Tibial nerve (tissue), 4 donors: ENCODE measurements around the gene EME2. TPM values are rescaled to one million over a fixed set of nuclear protein-coding genes. Genes with fewer than 3 reads are reported as not detected.

Source experiments
- DNase-seq, 2 donors: peaks; one replicate each; pipeline ENCODE4 v3.0.0-alpha.2; 2019; ENCODE audit warnings: low spot score in 2 of 2
- H3K27ac ChIP-seq, 4 donors: fragments of 200-600 bp; sonication (generic) in 3 of 4; one replicate each; pipeline ENCODE4 v1.5.1; 2017 to 2019; ENCODE audit warnings: mild to moderate bottlenecking in 1 of 4
- H3K27me3 ChIP-seq, 2 donors: fragments of 200-600 bp; sonication (generic) in 1 of 2; one replicate each; pipeline versions ENCODE4 v1.5.1 to v1.6.0; 2017 to 2019
- H3K36me3 ChIP-seq, 3 donors: fragments of 200-600 bp; sonication (generic); one replicate each; pipeline ENCODE4 v1.5.1; 2018 to 2019
- H3K4me1 ChIP-seq, 4 donors: fragments of 200-600 bp; sonication (generic) in 3 of 4; one replicate each; pipeline ENCODE4 v1.5.1; 2017 to 2019
- H3K4me3 ChIP-seq, 4 donors: fragments of 200-600 bp; sonication (generic) in 3 of 4; one replicate each; pipeline ENCODE4 v1.5.1; 2017 to 2019; ENCODE audit warnings: mild to moderate bottlenecking in 1 of 4, moderate library complexity in 1 of 4
- H3K9me3 ChIP-seq, 4 donors: fragments of 200-600 bp; sonication (generic) in 3 of 4; one replicate each; pipeline ENCODE4 v1.5.1; 2017 to 2019
- EP300 ChIP-seq, 2 donors: sonication (generic); formaldehyde crosslinking; IDR thresholded peaks; one replicate each; pipeline ENCODE4 v1.6.1; 2017; ENCODE audit warnings: antibody characterized with exemption in 2 of 2, mild to moderate bottlenecking in 1 of 2
- POLR2A ChIP-seq, 2 donors: fragments of 450-650 bp; IDR thresholded peaks; one replicate each; pipeline ENCODE4 v1.6.1; 2017; ENCODE audit warnings: antibody characterized with exemption in 2 of 2, mild to moderate bottlenecking in 2 of 2, moderate library complexity in 2 of 2
- WGBS, 2 donors: methylation state at CpG; one replicate each; pipeline ENCODE4 v1.1.5; 2018; 5-methylcytosine and 5-hydroxymethylcytosine counted together
- total RNA-seq, 4 donors: library from RNA; depleted of rRNA; stranded (reverse); fragments of >200 nt; gene quantifications; one replicate each; pipeline ENCODE4 v1.1.0, GENCODE V29; 2016
- TF ChIP-seq, protein P1 (sequence below), 5 experiments: fragments of 200-600 bp in 3 of 5; fragments of 450-650 bp in 2 of 5; sonication (generic) in 3 of 5; IDR thresholded peaks; one replicate each; pipeline ENCODE4 v1.5.1; 2016 to 2019; ENCODE audit warnings: antibody characterized with exemption in 5 of 5, mild to moderate bottlenecking in 3 of 5, moderate library complexity in 2 of 5

EME2 gene
- total RNA-seq, 4 donors from 2014 or later = 13.2 to 41.4 (median 17.7) TPM

DNA sequence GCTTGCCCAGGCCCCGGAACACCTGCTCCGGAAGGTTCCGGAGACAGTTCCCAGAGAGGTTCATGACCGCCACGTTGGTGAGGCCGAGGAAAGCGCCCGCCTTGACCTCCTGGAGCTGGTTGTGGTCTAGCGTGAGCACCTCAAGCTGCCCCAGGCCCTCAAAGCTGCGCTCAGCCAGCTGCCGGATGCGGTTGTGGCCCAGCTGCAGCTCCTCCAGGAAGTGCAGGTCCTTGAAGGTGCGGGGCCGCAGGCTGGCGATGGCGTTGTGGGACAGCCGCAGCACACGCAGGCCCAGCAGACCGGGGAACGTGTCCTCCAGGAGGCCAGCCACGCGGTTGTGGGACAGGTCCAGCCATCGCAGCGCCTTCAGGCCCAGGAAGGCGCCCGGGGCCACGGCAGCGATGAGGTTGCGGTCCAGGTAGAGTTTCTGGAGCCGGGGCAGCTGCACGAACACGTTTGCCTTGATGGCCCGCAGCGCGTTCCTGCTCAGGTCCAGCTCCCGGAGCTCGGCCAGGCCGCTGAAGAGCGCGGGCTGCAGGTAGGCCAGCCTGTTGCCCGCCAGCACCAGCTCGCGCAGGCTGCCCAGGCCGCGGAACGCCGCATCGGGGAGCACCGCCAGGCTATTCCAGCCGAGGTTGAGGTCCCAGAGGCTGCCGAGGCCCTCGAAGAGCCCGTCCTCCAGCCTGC, 18.8 kb downstream of the EME2 start:
- Histone ChIP-seq H3K4me3 (no peak overlapping the region), H3K27ac (no peak overlapping the region), H3K36me3 (peaks cover 0 to 76% (median 6%) of the 10 kb centered on the region in 3 donors), H3K27me3 (no peaks in the 10 kb centered on the region), H3K9me3 (no peaks in the 10 kb centered on the region), H3K4me1 (peaks cover 0 to 24% (median 0%) of the 10 kb centered on the region in 4 donors)
- no peak for DNase-seq
- TF ChIP-seq, protein P1, sequence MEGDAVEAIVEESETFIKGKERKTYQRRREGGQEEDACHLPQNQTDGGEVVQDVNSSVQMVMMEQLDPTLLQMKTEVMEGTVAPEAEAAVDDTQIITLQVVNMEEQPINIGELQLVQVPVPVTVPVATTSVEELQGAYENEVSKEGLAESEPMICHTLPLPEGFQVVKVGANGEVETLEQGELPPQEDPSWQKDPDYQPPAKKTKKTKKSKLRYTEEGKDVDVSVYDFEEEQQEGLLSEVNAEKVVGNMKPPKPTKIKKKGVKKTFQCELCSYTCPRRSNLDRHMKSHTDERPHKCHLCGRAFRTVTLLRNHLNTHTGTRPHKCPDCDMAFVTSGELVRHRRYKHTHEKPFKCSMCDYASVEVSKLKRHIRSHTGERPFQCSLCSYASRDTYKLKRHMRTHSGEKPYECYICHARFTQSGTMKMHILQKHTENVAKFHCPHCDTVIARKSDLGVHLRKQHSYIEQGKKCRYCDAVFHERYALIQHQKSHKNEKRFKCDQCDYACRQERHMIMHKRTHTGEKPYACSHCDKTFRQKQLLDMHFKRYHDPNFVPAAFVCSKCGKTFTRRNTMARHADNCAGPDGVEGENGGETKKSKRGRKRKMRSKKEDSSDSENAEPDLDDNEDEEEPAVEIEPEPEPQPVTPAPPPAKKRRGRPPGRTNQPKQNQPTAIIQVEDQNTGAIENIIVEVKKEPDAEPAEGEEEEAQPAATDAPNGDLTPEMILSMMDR (IDR thresholded peaks at IDR 0.05) = no peak
- TF ChIP-seq POLR2A (IDR thresholded peaks at IDR 0.05) (no peak), EP300 (IDR thresholded peaks at IDR 0.05) (no peak)
- 89 to 94% methylated on average over 11 to 25 of the region's 53 CpGs for WGBS, 2 donors

DNA sequence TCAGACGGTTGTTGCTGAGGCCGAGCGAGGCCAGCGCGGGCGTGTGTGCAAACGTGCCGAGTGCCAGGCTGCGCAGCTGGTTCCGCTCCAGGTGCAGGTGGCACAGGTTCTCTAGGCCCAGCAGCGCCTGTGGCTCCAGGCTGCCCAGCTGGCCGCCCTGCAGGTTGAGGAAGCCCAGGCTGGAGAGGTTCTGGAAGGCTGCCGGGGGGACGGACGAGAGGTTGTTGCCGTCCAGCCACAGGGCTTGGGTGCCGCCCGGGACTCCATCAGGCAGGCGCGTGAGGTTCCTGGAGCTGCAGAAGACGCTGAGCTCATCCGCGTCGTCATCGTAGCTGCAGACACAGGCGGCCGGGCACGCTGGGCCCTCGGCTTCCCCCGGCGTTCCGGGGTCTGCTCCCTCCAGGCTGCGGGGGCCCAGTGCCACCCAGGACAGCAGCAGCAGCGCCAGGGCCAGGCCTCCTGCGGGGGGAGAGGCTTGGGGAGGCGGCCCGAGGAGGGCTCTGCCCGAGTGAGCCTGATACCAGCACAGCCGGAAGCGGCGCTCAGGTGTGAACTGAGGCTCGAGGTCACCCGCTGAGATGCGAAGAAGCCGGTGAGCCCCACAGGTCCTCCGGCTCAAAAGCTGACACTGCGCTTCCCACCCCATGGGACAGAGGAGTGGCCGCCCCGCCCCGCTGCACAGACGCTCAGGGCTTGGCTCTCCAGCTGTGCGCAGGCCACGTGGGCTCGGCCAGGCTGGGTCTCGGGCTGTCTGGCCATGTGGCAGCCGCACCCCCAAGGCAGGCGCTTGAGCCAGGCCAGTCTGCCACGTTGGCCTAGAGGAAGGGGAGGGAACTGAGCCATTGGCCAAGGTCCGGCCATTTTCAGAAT, 19.6 kb downstream of the EME2 start:
- Histone ChIP-seq H3K4me3 (no peak overlapping the region), H3K27ac (no peak overlapping the region), H3K4me1 (peaks cover 0 to 21% (median 0%) of the 10 kb centered on the region in 4 donors), H3K27me3 (no peaks in the 10 kb centered on the region), H3K36me3 (peaks cover 0 to 68% (median 6%) of the 10 kb centered on the region in 3 donors), H3K9me3 (peaks cover 0 to 1% (median 0%) of the 10 kb centered on the region in 4 donors)
- TF ChIP-seq EP300 (IDR thresholded peaks at IDR 0.05) = no peak
- TF ChIP-seq POLR2A (IDR thresholded peaks at IDR 0.05) = no peak
- TF ChIP-seq, protein P1 (IDR thresholded peaks at IDR 0.05) = no peak
- no peak for DNase-seq
- WGBS, 2 donors = 87% methylated on average over 41 to 48 of the region's 59 CpGs

DNA sequence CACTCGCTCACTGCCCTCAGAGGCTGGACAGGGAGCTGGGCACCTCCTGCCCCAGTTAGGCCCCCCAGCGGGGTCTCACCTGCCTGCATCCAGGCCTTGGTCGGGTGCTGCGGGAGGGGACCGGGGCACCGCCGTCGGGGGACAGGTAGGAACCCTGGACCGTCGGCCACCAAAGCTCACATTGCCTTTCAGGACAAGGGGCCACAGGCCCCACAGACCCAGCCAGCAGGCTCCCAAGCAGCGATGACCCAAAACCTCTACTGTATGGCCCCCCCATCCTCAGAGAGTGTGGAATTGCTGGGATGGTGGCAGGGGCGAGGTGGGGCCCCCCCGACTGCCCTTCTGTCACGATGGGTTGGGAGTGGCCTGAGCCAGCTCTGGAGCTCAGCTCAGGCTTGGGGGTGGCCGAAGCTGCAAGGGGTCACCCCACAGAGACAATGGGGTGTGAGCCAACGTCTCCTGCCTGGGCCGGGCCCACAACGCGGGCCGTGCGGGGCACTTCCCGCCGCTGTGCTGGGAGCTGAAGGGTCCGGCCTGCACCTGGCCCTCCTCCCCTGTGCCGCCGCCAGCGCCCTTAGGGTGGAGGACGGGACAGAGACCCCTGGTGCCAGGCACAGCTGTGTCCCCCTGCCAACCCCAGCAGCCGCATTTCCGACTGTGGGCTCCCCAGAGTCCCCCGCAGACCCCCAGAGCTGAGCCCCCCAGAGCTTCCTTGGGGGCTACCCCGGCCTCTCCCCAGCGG, 20.4 kb downstream of the EME2 start:
- no peak for DNase-seq
- Histone ChIP-seq H3K36me3 (peaks cover 0 to 60% (median 6%) of the 10 kb centered on the region in 3 donors), H3K4me1 (peaks cover 0 to 16% (median 0%) of the 10 kb centered on the region in 4 donors), H3K9me3 (peaks cover 0 to 10% (median 0%) of the 10 kb centered on the region in 4 donors), H3K27ac (no peak overlapping the region), H3K4me3 (no peak overlapping the region), H3K27me3 (no peaks in the 10 kb centered on the region)
- 78 to 85% methylated on average over 24 to 27 of the region's 33 CpGs for WGBS, 2 donors
- no peak for TF ChIP-seq EP300 (IDR thresholded peaks at IDR 0.05)
- TF ChIP-seq POLR2A (IDR thresholded peaks at IDR 0.05) = no peak
- TF ChIP-seq, protein P1 (IDR thresholded peaks at IDR 0.05) = no peak

DNA sequence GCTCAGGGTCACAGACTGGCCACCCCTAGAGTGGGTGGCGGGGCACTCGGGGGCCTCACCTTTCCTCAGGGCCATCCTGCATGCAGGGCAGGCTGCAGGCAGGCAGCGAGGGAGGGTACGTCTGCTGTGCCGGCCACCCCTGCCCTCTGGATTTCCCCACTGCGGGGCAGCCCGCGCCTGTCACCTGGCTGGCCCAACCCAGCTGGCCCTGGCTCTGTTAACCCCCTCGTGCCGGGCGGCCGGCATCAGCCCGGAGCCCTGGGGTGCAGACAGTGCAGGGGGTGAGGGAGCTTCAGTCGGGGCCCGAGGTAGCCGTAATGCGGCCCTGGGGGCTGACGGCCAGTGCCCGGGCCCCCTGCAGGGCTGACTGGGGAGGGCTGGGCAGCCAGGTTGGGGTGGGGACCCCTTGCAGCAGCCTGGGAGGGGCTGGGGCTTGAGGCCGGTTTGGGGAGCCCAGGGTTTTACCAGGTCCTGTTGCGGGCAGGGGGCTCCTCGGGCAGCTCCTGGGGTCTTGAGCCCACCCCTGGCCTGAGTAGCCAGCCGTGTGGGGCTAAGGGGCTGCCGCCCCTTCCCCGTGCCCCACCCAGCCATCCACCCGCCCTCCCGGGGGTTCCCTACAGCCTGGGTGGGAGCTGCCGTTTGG, 21.1 kb downstream of the EME2 start, which contains the start of gene IGFALS:
Gene IGFALS, minus strand, starts transcription at position 128 of the 643 bp plus-strand sequence. Its CDS starts 53 bp downstream, at position 75.
- Histone ChIP-seq H3K9me3 (peaks cover 0 to 15% (median 0%) of the 10 kb centered on the region in 4 donors), H3K27ac (no peak within 1 kb of the TSS), H3K27me3 (no peaks in the 10 kb centered on the region), H3K4me1 (peaks cover 0 to 9% (median 0%) of the 10 kb centered on the region in 4 donors), H3K4me3 (no peak within 1 kb of the TSS), H3K36me3 (peaks cover 0 to 57% (median 6%) of the 10 kb centered on the region in 3 donors)
- WGBS, 2 donors = 49 to 51% methylated on average over 16 to 22 of the region's 28 CpGs
- TF ChIP-seq EP300 (IDR thresholded peaks at IDR 0.05) (no peak), POLR2A (IDR thresholded peaks at IDR 0.05) (no peak)
- TF ChIP-seq, protein P1 (IDR thresholded peaks at IDR 0.05) = no peak
- DNase-seq = no peak
